Natural killer cell (primary cell): ENCODE measurements around the gene SLC6A17. TPM values are rescaled to one million over a fixed set of nuclear protein-coding genes. Genes with fewer than 3 reads are reported as not detected.

Experiments used
- ATAC-seq, 3 donors: fragments of 150-1000 bp in 2 of 3; fragments of 200-7000 bp in 1 of 3; cut with Tn5 transposase; 1 replicate in 1 of 3; 2 replicates in 2 of 3; pipeline ENCODE4 v1.10.0; 2021; ENCODE audit warnings: mild to moderate bottlenecking in 2 of 3, moderate library complexity in 2 of 3
- DNase-seq, 2 donors: peaks; one replicate each; pipeline versions ENCODE4 v3.0.0 to v3.0.0-alpha.2; 2013 to 2021; ENCODE audit warnings: mixed read lengths in 1 of 2
- H3K27ac ChIP-seq: one replicate; pipeline ENCODE4 v1.5.1; 2013; ENCODE audit warnings: mild to moderate bottlenecking, low read length
- H3K27me3 ChIP-seq: one replicate; pipeline ENCODE4 v1.6.1; 2013; ENCODE audit warnings: low read length; ENCODE audit not compliant: control insufficient read depth, insufficient read depth
- H3K36me3 ChIP-seq: one replicate; pipeline ENCODE4 v1.6.1; 2013; ENCODE audit warnings: low read length; ENCODE audit not compliant: control insufficient read depth, insufficient read depth
- H3K4me1 ChIP-seq: one replicate; pipeline ENCODE4 v1.6.1; 2013; ENCODE audit warnings: low read length; ENCODE audit not compliant: control insufficient read depth, insufficient read depth
- H3K4me3 ChIP-seq: one replicate; pipeline ENCODE4 v1.5.1; 2013; ENCODE audit warnings: low read length
- H3K9me3 ChIP-seq: one replicate; pipeline ENCODE4 v1.6.1; 2013; ENCODE audit warnings: low read length; ENCODE audit not compliant: control insufficient read depth, insufficient read depth
- H3K27ac Mint-ChIP-seq, 2 donors: one replicate each; pipeline ENCODE4 v1.8.0; 2022; ENCODE audit warnings: mild to moderate bottlenecking in 2 of 2, mixed read lengths in 2 of 2, moderate library complexity in 1 of 2
- H3K27me3 Mint-ChIP-seq, 2 donors: one replicate each; pipeline ENCODE4 v1.8.0; 2022; ENCODE audit warnings: low read depth in 2 of 2, mixed read lengths in 2 of 2
- H3K36me3 Mint-ChIP-seq: one replicate; pipeline ENCODE4 v1.8.0; 2022; ENCODE audit warnings: mixed read lengths
- H3K4me1 Mint-ChIP-seq, 2 donors: one replicate each; pipeline ENCODE4 v1.8.0; 2022; ENCODE audit warnings: mixed read lengths in 2 of 2
- H3K4me3 Mint-ChIP-seq: one replicate; pipeline ENCODE4 v1.8.0; 2022; ENCODE audit warnings: mild to moderate bottlenecking, moderate library complexity, mixed read lengths
- H3K9me3 Mint-ChIP-seq, 2 donors: one replicate each; pipeline ENCODE4 v1.8.0; 2022; ENCODE audit warnings: mixed read lengths in 2 of 2
- CTCF ChIP-seq: fragments of 200-600 bp; IDR thresholded peaks from one replicate; pipeline ENCODE4 v1.8.0; 2022; ENCODE audit warnings: antibody characterized with exemption
- WGBS: methylation state at CpG from one replicate; pipeline ENCODE4 v1.1.7; 2013; ENCODE audit warnings: missing lambda C conversion rate; ENCODE audit not compliant: insufficient coverage; 5-methylcytosine and 5-hydroxymethylcytosine counted together
- intact Hi-C: fragments of 100-400 bp; cut with micrococcal nuclease; formaldehyde crosslinking; loops from one replicate; pipeline ENCODE4 v1.14.2; 2022
- total RNA-seq, 4 donors: library from RNA; stranded (reverse); fragments of 120-200 nt in 1 of 4; gene quantifications; one replicate each; pipeline versions ENCODE4 v1.2.3 to v1.2.4, GENCODE V29; 2013 to 2022

SLC6A17 gene
- total RNA-seq, 3 donors from 2014 or later (not counting 1 experiment from before 2014, with no cell fraction given): not detected

GRCh38 chr1:110192541-110192940 is 42.2 kb downstream of the SLC6A17 start:
- H3K9me3 ChIP-seq: no peaks in the 10 kb centered on the region
- Mint-ChIP-seq H3K36me3 (no peaks in the 10 kb centered on the region), H3K4me3 (no peak overlapping the region), H3K27ac (no peak overlapping the region), H3K9me3 (no peaks in the 10 kb centered on the region), H3K27me3 (peaks cover 0 to 11% of the 10 kb centered on the region in 2 donors), H3K4me1 (peaks cover 4 to 5% of the 10 kb centered on the region in 2 donors)
- no peaks in the 10 kb centered on the region for H3K27me3 ChIP-seq
- intact Hi-C loops: no loop called here
- no peaks in the 10 kb centered on the region for H3K36me3 ChIP-seq
- ATAC-seq (no peak), DNase-seq (no peak)
- WGBS: 82% methylated on average over 8 of the region's 8 CpGs
- no peaks in the 10 kb centered on the region for H3K4me1 ChIP-seq
- H3K27ac ChIP-seq: no peak overlapping the region
- no peak for TF ChIP-seq CTCF
- H3K4me3 ChIP-seq: no peak overlapping the region

- Histone ChIP-seq H3K36me3 (no peaks in the 10 kb centered on the region), H3K27me3 (no peaks in the 10 kb centered on the region), H3K4me3 (no peak overlapping the region), H3K4me1 (no peaks in the 10 kb centered on the region), H3K27ac (no peak overlapping the region), H3K9me3 (no peaks in the 10 kb centered on the region)
- Mint-ChIP-seq H3K27ac (no peak overlapping the region), H3K27me3 (no peaks in the 10 kb centered on the region), H3K9me3 (no peaks in the 10 kb centered on the region), H3K4me1 (peaks cover 4 to 5% of the 10 kb centered on the region in 2 donors), H3K36me3 (no peaks in the 10 kb centered on the region), H3K4me3 (no peak overlapping the region)
- DNase-seq: no peak
- 92% methylated on average over 10 of the region's 10 CpGs for WGBS
- TF ChIP-seq CTCF: no peak
- ATAC-seq: no peak
- intact Hi-C loops: no loop called here
Observed at GRCh38 chr1:110195196-110195595, 44.9 kb downstream of the SLC6A17 start.

- no peak overlapping the region for H3K4me3 Mint-ChIP-seq
- intact Hi-C loops: loop anchor here (1.0 kb wide), 1 partner anchor 263 kb away; no protein-coding TSS in a partner anchor
- Histone ChIP-seq H3K4me1 (no peaks in the 10 kb centered on the region), H3K27ac (no peak overlapping the region), H3K36me3 (no peaks in the 10 kb centered on the region), H3K4me3 (no peak overlapping the region), H3K9me3 (no peaks in the 10 kb centered on the region), H3K27me3 (no peaks in the 10 kb centered on the region)
- H3K27me3 Mint-ChIP-seq: no peaks in the 10 kb centered on the region
- ATAC-seq: peak; percentile 80 to 100 (median 94)
- WGBS: 71% methylated on average over 12 of the region's 12 CpGs
- peaks cover 4 to 5% of the 10 kb centered on the region in 2 donors for H3K4me1 Mint-ChIP-seq
- peak in 1 of 2 donors; percentile 70 for DNase-seq
- no peaks in the 10 kb centered on the region for H3K36me3 Mint-ChIP-seq
- H3K9me3 Mint-ChIP-seq: no peaks in the 10 kb centered on the region
- H3K27ac Mint-ChIP-seq: no peak overlapping the region
- TF ChIP-seq CTCF: peak; percentile 90
Observed at GRCh38 chr1:110196917-110197765, 46.8 kb downstream of the SLC6A17 start.
